ENCODE measurements around the gene TMEM150A. TPM values are rescaled to one million over a fixed set of nuclear protein-coding genes. Genes with fewer than 3 reads are reported as not detected.
"Not testable (repeated sequence)": the region's sequence is repeated elsewhere in the genome, so short reads cannot be mapped to it uniquely, and the experiment has no call there.

Gene TMEM150A
- total and polyA plus RNA-seq, 7 donors: 7.4 to 29.9 (median 18.4) TPM

DNA sequence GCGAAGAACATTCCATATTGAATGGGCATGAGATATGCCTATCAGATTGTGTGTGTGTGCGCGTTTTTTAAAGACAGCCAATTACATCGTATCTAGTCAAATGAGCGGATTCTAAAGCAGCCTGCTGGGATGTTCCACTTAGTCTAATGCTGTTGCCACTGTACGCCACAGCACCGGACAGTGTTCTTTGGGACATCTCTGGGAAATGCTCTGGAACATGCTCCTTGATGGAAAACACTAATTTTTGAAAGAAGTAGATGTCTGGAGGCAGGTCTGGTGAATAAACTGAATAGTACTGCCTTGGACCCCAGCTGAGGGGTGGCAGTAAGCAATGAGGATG is 3.6 kb upstream of the TMEM150A start:
- intact Hi-C loops (cut with DNase I): no loop called here

DNA sequence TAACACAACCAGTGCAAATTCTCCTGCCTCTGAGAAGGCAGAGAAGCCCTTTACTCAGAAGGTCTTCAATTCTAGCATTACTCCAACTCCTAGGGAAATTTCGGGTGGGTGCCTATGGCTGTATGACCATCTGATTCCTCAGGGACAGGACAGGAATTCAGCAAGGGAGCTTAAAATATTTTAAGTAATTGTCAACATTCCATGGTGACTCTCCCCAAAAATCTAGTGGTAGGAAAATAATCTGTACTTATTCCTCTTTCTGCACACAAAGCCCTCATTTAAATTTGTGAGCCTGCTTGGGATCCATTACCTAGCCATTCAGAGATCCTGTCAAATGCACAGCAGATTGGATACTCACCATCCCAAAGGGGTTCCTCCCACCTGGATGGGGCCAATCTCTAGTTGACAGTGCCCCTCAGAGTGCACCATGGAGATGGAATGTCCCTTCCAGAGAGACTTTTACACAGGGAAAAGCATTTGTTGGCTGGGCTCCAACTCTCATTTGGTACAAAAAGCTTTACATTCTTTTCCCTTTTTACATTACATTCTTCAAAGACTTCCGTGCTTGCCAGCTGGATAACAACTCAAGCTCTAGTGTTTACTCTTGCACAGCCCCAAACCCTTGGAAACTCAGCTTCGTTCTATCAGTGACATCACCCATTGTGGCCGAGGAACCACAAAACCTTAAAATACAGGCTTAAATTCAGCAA is 3.1 kb upstream of the TMEM150A start:
- H3K27ac ChIP-seq: peak overlapping the region; percentile 5 to 97 (median 52)
- H3K4me1 ChIP-seq: peaks cover 0 to 51% (median 46%) of the 10 kb centered on the region in 4 donors
- no peaks in the 10 kb centered on the region for H3K9me3 ChIP-seq
- intact Hi-C loops (cut with DNase I): no loop called here
- peaks cover 0 to 35% (median under 1%) of the 10 kb centered on the region in 4 donors for H3K36me3 ChIP-seq
- TF ChIP-seq EP300 (IDR thresholded peaks at IDR 0.05) (no peak), POLR2A (IDR thresholded peaks at IDR 0.05) (no peak), POLR2AphosphoS5 (IDR thresholded peaks at IDR 0.05) (no peak)
- TF ChIP-seq, protein P1, sequence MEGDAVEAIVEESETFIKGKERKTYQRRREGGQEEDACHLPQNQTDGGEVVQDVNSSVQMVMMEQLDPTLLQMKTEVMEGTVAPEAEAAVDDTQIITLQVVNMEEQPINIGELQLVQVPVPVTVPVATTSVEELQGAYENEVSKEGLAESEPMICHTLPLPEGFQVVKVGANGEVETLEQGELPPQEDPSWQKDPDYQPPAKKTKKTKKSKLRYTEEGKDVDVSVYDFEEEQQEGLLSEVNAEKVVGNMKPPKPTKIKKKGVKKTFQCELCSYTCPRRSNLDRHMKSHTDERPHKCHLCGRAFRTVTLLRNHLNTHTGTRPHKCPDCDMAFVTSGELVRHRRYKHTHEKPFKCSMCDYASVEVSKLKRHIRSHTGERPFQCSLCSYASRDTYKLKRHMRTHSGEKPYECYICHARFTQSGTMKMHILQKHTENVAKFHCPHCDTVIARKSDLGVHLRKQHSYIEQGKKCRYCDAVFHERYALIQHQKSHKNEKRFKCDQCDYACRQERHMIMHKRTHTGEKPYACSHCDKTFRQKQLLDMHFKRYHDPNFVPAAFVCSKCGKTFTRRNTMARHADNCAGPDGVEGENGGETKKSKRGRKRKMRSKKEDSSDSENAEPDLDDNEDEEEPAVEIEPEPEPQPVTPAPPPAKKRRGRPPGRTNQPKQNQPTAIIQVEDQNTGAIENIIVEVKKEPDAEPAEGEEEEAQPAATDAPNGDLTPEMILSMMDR (IDR thresholded peaks at IDR 0.05): no peak
- H3K27me3 ChIP-seq: no peaks in the 10 kb centered on the region
- 70 to 78% methylated on average over 4 of the region's 4 CpGs for WGBS, 2 donors
- DNase-seq: peak; percentile 55
- H3K4me3 ChIP-seq: no peak overlapping the region

More for the DNA sequence above, 3.6 kb upstream of the TMEM150A start:
- no peaks in the 10 kb centered on the region for H3K9me3 ChIP-seq
- H3K36me3 ChIP-seq: peaks cover 0 to 32% (median 0%) of the 10 kb centered on the region in 4 donors
- no peaks in the 10 kb centered on the region for H3K27me3 ChIP-seq
- 88% methylated on average over 7 of the region's 7 CpGs for WGBS, 2 donors
- H3K4me1 ChIP-seq: peaks cover 0 to 51% (median 48%) of the 10 kb centered on the region in 4 donors
- DNase-seq: no peak
- TF ChIP-seq, protein P1 (IDR thresholded peaks at IDR 0.05): no peak
- TF ChIP-seq POLR2AphosphoS5 (IDR thresholded peaks at IDR 0.05): no peak
- TF ChIP-seq POLR2A (IDR thresholded peaks at IDR 0.05): no peak
- no peak for TF ChIP-seq EP300 (IDR thresholded peaks at IDR 0.05)
- no peak overlapping the region for H3K4me3 ChIP-seq
- peak overlapping the region; percentile 5 to 97 (median 52) for H3K27ac ChIP-seq

- peaks cover 0 to 43% (median 2%) of the 10 kb centered on the region in 4 donors for H3K36me3 ChIP-seq
- DNase-seq: no peak
- intact Hi-C loops (cut with DNase I): loop anchor here (5.0 kb wide), 1 partner anchor 42 kb away; the partner anchor contains the start of gene GGCX
- no peak overlapping the region for H3K4me3 ChIP-seq
- TF ChIP-seq POLR2AphosphoS5 (IDR thresholded peaks at IDR 0.05): peak in 1 of 4 donors; percentile 11
- TF ChIP-seq EP300 (IDR thresholded peaks at IDR 0.05): no peak
- WGBS, 2 donors: 67 to 74% methylated on average over 6 of the region's 6 CpGs
- no peaks in the 10 kb centered on the region for H3K27me3 ChIP-seq
- H3K9me3 ChIP-seq: no peaks in the 10 kb centered on the region
- peaks cover 0 to 48% (median 42%) of the 10 kb centered on the region in 4 donors for H3K4me1 ChIP-seq
- H3K27ac ChIP-seq: peak overlapping the region; percentile 24 to 97 (median 51)
These were observed 2.3 kb upstream of the TMEM150A start for GRCh38 chr2:85604568-85605339.

DNA sequence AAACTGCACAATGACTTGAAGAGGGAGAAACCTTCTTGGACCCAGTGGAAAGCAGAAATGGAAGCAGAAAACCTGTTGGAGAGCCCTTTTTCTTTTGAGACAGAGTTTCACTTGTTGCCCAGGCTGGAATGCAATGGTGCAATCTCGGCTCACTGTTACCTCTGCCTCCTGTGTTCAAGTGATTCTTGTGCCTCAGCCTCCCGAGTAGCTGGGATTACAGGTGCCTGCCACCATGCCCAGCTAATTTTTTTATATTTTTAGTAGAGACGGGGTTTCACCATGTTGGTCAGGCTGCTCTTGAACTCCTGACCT is 1.6 kb upstream of the TMEM150A start:
- peaks cover 0 to 48% (median 42%) of the 10 kb centered on the region in 4 donors for H3K4me1 ChIP-seq
- not testable (repeated sequence) for DNase-seq, H3K9me3 ChIP-seq, H3K27me3 ChIP-seq
- 79 to 84% methylated on average over 3 of the region's 3 CpGs for WGBS, 2 donors
- peak in 1 of 4 donors; percentile 4 for TF ChIP-seq POLR2AphosphoS5 (IDR thresholded peaks at IDR 0.05)
- peak overlapping the region in 2 of 4 donors; percentile 76 to 78 for H3K4me3 ChIP-seq
- H3K27ac ChIP-seq: peak overlapping the region; percentile 24 to 97 (median 50)
- H3K36me3 ChIP-seq: peaks cover 0 to 44% (median 2%) of the 10 kb centered on the region in 4 donors
- intact Hi-C loops (cut with DNase I): loop anchor here (5.0 kb wide), 1 partner anchor 42 kb away; the partner anchor contains the start of gene GGCX

DNA sequence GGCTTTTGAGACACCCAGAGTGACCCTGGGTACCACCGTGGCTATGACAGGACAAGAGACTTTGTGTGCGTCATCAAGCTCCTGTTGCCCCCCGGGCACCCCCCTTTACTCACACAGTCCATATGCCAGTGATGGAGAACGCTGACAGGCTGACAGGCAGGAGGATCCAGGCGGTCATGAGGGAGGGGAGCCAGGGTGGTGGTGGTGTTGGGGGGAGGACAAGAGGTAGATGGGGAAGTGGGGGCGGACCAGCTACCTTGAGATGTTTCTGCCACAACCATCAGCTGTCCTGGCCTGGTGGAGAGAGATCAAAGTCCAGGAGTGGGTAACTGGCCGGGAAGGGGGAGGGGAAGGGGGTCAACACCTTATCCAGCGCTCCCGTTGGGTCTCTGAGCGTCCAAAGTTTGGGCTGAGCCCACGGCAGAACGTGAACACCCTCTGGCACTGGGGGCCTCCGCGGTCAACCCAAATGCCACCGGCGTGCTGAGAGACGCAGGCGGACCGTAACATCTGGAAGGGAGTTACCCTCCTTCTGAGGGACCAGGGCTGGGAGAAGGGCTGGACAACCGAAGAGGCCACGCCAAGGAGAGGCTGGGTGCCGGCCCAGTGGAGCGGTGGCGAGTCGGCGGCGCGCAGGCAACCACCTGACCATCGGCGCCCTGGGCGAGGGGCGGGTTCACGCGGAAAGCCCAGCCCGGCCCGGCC is 575 bp downstream of the TMEM150A start:
- TF ChIP-seq POLR2A (IDR thresholded peaks at IDR 0.05) (no peak), POLR2AphosphoS5 (IDR thresholded peaks at IDR 0.05) (peak in 1 of 4 donors; percentile 3)
- H3K4me1 ChIP-seq: peaks cover 0 to 55% (median 46%) of the 10 kb centered on the region in 4 donors
- peak; percentile 89 for DNase-seq
- intact Hi-C loops (cut with DNase I): loop anchor here (2.0 to 5.0 kb wide), 2 partner anchors 40 to 181 kb away; partner anchors contain the start of gene GGCX
- WGBS, 2 donors: 6 to 10% methylated on average over 36 of the region's 36 CpGs
- H3K4me3 ChIP-seq: peak overlapping the region; percentile 69 to 85 (median 77)
- no peaks in the 10 kb centered on the region for H3K9me3 ChIP-seq
- peaks cover 5 to 44% (median 14%) of the 10 kb centered on the region in 4 donors for H3K36me3 ChIP-seq
- no peaks in the 10 kb centered on the region for H3K27me3 ChIP-seq
- H3K27ac ChIP-seq: peak overlapping the region; percentile 86 to 97 (median 92)

Data from sigmoid colon (tissue), 7 donors.